EL (cell line): ENCODE measurements around the gene TMEM213.
"Not testable (repeated sequence)": the region's sequence is repeated elsewhere in the genome, so short reads cannot be mapped to it uniquely, and the experiment has no call there.

Experiments used
- DNase-seq: peaks from one replicate; pipeline ENCODE4 v3.0.0-alpha.2; 2016

TMEM213 gene, protein sequence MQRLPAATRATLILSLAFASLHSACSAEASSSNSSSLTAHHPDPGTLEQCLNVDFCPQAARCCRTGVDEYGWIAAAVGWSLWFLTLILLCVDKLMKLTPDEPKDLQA

DNA sequence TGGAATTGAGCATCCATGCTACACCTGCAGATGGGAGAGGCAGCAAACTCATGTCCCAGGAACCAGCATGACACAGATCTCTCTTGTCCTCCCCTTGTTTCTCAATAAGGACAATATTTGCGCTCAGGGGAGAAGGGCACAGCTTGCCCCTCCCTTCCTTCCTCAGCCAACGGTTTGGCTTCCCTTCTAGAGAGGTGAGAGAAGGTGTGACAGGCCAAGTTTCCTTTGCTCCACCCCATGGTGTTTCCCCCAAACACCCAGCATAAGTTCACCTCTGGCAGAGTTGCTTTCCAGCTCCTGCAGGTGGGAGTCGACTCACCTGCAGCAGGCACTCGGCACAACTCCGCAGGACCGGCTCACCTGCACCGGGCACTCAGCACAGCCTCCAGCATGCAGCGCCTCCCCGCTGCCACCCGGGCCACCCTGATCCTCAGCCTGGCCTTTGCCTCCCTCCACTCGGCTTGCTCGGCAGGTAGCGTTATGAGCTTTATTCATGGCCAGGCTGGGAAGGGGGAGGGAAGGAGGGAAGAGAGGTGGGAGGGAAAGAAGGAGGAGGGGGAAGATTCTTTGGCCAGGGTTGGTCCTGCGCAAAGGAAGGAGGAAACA is at the start of gene TMEM213, which contains the start of gene ATP6V0A4:
Gene TMEM213, plus strand, starts transcription at position 280 of the 606 bp plus-strand sequence. Its CDS starts 111 bp downstream, at position 391.
Gene ATP6V0A4, minus strand, starts transcription at position 482 of the 606 bp plus-strand sequence. CDS start 26,949 bp downstream, outside the sequence.
- DNase-seq, result no peak

DNA sequence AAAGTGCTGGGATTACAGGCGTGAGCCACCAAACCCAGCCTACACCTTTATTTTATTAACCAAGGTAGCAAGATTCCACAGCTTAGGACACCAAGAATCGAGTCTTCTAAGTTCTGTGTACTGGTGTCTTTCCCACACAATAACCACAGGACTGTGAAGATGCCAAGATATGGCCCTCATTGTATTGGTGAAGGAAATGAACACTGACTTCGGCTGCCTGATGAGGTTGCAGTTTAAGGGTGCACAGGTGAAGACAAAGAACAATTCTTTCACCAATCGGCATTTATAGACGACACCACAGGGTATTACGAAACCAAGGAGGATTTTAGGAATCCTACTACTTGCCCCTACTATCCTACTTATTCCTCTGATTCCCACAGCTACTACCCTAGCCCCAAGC is 49.1 kb upstream of the TMEM213 start:
- DNase-seq, result no peak

DNA sequence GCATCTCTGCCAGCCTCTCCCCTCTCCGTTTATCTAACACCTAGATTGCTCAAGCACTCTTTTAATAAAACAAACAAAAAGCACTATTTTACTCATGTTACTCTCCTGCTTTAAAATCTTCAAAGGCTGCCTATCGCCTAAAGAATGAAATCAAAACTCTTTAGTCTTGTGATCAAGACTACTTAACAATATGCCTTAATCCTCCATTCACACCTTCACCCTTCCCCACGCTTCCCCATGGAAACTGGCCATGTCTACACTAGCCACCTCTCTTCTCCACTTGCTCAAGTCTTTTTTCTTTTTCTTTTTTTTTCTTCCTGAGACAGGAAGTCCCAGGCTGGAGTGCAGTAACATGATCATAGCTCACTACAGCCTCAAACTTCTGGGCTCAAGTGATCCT is 47.8 kb upstream of the TMEM213 start:
- no peak for DNase-seq

DNA sequence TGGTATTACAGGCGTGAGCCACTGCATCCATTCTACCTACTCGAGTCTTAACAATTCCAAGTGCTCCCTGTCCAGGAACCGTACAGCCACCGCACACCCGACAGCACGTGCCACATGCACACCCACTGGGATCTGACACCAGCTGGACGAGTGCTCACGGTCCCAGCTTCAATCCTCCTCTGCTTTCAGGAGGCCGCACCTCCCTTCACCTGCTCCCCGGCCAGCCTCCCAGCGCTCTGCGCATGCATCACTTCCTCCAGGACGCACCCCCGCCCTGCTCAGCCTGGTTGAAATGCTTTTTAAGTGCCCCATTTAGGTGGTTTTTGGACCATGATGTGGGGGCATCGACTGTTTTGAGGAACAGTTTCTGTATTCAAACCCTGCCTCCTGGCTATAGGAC is 47.3 kb upstream of the TMEM213 start:
- DNase-seq, result no peak

GRCh38 chr7:138750901-138751464 is 46.8 kb upstream of the TMEM213 start:
- no peak for DNase-seq

- peak; percentile 2 for DNase-seq
These were observed 45.2 kb upstream of the TMEM213 start for GRCh38 chr7:138752518-138753149.

GRCh38 chr7:138753150-138753518 is 44.7 kb upstream of the TMEM213 start:
- no peak for DNase-seq

DNA sequence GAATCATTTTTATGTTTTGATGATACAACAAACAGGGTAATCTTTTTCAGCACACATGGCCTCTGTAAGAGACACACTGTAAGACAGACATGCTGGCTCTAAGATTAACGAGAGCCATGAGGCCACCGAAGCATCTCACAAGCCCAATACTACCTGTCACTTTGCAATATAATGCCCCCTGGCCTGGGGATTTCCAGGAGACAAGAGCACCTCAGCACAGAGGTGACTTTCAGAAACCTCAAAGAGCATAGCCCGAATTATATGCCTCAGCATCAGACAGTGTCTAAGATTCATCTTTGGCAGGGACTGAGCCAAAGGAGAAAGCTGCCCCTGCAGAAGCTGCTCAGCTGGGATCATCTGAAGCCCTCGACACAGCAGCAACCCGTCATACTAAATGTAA is 44.2 kb upstream of the TMEM213 start:
- DNase-seq, result no peak

- peak; percentile 20 for DNase-seq
These were observed 42.5 kb upstream of the TMEM213 start for GRCh38 chr7:138755331-138755747.

DNA sequence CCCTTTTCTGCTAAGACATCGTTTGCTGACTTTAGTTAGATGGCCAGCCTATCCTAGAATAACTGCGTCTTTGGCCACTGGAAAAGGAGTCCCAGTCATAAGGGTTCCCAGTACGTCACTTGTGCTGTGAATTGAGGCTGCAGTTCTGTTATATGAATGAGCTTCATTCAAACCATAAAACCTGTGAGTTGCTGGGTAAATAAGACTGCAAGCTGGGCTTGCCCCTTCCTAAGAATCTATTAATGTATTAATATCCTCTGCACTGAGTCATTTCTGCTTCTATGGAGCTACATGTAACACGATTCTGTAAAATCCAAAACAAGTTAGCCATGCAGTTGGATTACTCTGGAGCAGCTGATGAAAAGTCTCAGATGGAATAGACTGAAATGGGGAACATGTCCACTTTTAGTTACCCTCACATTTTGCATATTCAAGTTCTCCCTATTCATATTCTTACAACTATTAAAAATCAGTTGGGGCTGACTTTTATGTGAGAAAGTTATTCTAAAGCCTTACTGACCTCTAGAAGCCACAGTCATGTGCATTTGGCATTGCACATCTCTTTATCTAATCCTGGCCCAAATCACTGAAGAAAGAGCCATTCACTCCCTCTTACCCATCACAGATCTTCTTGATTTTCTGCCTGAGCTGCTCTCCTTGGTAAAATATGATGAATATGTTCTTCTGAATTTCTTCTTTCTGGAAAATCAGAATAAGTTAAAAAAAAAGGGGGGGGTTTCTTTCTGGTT is 41.8 kb upstream of the TMEM213 start:
- no peak for DNase-seq

- no peak for DNase-seq
These were observed 41.1 kb upstream of the TMEM213 start for GRCh38 chr7:138756591-138757242.

DNA sequence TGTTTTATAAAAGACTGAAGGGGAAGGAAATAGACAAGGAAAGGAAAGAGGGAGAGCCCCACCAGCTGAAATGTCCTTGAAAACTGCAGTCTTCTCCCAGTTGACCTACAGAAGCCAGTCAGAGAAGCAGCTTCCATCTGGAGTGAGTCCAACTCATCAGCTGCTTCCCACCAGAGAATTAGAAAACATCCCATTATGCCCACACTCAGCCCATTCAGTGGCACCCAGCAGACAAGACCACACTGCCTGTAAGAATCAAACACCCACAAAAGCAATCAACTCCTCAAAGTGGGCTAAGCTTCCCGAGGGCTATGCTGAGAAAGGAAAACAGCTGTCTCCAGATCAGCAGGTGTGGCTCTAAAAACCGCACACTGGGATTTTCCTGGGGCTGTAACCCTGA is 29.6 kb upstream of the TMEM213 start:
- DNase-seq, result no peak

DNA sequence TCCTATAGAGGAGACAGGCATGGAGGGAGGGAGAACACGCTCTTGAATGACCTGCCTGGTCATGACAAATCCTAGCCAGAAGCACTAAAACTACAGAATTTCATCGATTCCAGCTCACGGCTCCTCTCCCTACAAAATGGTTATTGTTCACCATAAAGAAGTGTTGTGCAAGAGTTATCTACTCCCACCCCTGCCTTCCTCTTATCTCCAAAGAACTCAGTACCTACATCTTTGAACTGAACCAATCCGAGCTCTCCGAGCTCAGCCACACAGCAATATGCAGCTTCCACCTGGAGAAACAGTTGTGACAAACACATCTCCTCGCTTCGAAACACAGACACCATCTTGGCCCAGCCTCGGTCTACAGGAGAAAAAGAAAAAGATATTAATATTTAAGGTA is 26.9 kb upstream of the TMEM213 start:
- no peak for DNase-seq

- DNase-seq, result no peak
These were observed 24.6 kb upstream of the TMEM213 start for GRCh38 chr7:138773176-138773575.

DNA sequence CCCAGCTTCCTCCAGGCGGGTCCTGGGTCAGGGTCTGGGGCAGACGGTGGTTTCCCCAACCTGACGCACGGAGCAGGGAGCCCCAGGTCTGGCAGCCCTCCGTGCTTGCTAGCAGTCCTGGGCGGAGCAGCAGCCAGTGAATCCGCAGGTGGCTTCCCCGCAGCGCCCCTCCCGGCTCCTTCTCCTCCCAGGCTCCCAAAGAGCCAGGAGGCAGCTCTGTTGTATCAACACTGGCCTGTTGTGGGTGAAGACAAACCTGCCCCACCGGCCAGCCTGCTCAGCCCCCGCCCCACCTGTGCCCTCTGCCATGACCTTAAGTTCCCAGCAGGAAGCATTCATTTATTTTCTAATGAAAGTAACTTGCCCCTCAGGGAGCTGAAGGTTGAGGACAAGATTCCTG is 24.0 kb upstream of the TMEM213 start:
- no peak for DNase-seq

DNA sequence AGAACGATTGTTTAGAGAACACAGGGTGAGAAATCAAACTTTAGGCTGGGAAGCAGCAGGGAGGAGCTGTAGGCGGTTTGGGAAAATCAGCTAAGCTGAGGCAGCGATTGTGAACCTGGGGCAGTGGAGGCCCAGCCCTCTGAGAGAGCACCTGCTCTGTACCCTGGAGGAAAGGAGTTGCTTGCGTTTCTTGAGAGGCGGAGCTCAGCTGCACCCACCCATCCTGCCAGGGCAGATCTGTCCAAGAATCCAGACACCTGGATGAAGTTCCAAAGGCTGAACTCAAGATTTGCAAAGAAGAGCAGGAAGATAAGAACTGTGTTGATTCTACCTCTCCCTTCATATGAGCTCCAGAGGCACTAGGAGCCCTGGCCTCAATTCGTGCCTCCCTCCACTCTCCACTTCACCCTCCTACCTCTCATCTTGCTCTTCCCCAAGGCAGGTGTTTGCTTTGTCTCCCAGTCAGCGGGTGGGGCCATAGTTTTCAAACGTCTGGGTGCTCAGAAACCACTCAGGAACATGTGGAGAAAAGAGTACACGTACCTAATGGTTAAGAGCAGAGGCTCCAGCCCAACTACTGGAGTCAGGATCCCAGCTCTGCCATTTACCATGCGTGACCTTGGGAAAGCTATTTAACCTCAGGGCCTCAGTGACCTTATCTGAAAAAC is 21.5 kb upstream of the TMEM213 start:
- DNase-seq, result no peak

- DNase-seq, result no peak
These were observed 16.8 kb upstream of the TMEM213 start for GRCh38 chr7:138781004-138781403.

GRCh38 chr7:138784692-138785091 is 13.1 kb upstream of the TMEM213 start:
- DNase-seq, result peak; percentile 62

DNA sequence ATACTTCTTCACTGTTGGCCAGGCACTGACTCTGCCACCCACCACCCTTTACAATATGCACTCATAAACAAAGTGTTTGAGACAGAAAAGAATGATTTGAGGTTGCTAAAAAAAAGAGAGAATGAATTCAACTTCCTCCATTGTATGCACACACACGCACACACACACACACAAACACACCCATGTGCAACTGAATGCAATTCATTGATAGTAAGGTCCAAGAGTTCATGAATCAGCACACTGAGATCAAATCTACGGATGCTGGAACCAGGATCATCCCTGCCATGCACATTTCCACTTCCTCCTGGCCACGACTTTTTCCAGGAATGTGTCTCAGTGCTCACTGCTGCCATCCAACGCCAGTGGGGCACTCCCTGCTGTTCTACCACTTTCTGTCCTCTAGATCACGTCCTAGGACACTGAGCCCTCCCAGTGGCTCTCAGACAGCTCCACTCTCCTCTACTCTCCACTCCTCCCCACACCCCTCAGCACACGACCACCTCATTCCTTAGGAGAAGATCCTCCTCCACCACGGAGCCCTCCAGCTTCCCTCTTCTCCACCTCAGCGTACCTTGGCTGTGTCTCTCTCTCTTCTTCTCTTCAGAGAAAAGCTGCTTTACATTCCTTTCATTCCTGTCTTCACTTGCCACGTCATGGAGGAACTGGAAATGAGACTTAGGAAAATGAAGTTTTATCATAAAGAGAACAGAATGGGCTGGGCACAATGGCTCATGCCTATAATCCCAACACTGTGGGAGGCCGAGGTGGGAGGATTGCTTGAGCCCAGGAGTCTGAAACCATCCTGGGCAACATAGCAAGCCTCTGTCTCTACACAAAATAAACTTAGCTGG is 12.0 kb upstream of the TMEM213 start:
- peak; percentile 71 for DNase-seq

DNA sequence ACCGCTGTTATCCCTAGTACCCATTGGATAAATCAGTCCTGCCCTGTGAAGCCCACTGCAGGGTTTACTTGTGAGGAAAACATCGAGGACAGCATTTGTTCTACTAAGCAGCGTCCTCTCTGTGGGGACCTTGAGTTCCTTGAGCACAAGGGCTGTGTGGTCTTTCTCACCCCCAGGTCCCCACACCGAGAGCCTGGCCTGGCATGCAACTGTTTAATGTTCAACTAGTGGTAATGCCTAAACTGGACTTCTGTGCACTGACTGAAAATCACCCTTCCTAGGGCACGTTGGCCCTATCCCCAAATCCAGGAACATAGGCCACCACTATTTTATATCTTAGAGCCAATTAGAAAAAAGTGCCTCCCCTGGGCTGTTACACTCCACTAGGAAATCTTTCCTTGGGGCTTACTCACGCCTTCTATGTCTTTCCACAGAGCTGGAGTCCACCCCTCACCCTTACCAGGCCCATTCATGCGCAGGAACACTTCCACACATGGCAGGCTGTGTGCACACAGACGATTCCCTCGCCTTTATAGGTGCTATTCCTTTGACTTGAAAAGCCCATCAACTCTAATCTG is 1.7 kb upstream of the TMEM213 start:
- DNase-seq, result no peak

DNA sequence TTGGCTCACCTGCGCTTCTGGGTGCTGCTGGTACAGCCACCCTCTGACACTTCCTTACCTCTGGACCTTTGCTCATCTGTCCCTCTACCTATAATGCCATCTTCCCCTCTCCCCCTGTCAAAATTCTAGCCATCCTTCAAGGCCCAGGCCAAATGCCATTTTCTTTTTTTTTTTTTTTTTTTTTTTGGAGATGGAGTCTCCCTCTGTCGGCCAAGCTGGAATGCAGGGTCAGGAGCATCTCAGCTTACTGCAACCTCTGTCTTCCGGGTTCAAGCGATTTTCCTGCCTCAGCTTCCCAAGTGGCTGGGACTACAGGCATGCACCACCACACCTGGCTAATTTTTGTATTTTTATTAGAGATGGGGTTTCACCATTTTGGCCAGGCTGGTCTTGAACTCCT is 748 bp upstream of the TMEM213 start:
- DNase-seq, result not testable (repeated sequence)
